Occipital lobe (tissue), 2 donors: ENCODE measurements around the gene SYNRG. TPM values are rescaled to one million over a fixed set of nuclear protein-coding genes. Genes with fewer than 3 reads are reported as not detected.
A peak's percentile ranks its signal among the peaks of the same experiment; 100 is the strongest.
"Not testable (repeated sequence)": the region's sequence is repeated elsewhere in the genome, so short reads cannot be mapped to it uniquely, and the experiment has no call there.

Experiments
- DNase-seq: peaks from one replicate; lab custom pipeline; 2025; lab: John Stamatoyannopoulos, UW
- total RNA-seq: library from RNA; depleted of rRNA; stranded (reverse); fragments of >200 nt; gene quantifications from one replicate; pipeline ENCODE4 v1.2.3, GENCODE V29; 2014

The SYNRG gene, protein sequence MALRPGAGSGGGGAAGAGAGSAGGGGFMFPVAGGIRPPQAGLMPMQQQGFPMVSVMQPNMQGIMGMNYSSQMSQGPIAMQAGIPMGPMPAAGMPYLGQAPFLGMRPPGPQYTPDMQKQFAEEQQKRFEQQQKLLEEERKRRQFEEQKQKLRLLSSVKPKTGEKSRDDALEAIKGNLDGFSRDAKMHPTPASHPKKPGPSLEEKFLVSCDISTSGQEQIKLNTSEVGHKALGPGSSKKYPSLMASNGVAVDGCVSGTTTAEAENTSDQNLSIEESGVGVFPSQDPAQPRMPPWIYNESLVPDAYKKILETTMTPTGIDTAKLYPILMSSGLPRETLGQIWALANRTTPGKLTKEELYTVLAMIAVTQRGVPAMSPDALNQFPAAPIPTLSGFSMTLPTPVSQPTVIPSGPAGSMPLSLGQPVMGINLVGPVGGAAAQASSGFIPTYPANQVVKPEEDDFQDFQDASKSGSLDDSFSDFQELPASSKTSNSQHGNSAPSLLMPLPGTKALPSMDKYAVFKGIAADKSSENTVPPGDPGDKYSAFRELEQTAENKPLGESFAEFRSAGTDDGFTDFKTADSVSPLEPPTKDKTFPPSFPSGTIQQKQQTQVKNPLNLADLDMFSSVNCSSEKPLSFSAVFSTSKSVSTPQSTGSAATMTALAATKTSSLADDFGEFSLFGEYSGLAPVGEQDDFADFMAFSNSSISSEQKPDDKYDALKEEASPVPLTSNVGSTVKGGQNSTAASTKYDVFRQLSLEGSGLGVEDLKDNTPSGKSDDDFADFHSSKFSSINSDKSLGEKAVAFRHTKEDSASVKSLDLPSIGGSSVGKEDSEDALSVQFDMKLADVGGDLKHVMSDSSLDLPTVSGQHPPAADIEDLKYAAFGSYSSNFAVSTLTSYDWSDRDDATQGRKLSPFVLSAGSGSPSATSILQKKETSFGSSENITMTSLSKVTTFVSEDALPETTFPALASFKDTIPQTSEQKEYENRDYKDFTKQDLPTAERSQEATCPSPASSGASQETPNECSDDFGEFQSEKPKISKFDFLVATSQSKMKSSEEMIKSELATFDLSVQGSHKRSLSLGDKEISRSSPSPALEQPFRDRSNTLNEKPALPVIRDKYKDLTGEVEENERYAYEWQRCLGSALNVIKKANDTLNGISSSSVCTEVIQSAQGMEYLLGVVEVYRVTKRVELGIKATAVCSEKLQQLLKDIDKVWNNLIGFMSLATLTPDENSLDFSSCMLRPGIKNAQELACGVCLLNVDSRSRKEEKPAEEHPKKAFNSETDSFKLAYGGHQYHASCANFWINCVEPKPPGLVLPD (N-terminal part only)
- total RNA-seq = 24.5 TPM

GRCh38 chr17:37609170-37610040 lies at the start of gene SYNRG:
TSS of gene SYNRG (minus strand) at chr17:37609418. CDS start at chr17:37609355, 63 bp downstream.
- DNase-seq = peak; percentile 93

DNA sequence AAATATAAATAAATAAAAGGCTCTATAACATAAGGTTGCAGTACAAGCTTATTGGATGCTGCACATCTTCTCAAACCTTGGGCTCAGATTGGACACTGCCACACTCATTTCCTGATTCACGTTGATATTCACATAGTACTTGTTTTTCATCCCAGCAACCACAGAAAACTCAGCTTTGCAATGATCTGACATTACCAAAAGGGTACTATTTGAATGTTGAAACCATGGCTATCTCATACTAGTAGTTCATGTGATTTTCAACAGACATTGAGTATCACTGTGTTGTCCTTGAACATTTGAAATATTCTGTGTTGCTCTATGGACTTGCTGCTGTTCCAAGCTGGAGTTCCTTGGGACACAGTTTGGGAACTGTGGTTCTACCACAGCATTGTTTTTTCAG lies 48.0 kb upstream of the SYNRG start:
- no peak for DNase-seq

DNA sequence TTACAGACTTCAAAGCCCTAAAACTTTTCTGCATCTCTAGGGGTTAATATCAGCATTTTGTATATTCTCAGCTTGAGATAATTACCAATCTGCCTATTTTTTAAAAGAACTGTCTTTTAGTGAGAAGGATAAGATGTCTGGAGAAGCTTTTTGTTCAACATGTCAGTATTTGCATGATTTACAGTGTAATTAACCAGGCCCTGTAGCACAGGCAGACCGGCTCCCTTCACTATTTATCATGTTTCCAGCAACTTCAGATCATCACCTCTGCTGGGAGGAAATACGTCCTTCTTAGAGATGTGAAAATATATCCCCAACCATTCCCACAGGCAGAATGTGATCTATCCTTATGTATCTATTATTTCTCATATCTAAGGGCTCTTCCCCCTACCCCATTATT lies 42.6 kb upstream of the SYNRG start:
- DNase-seq = no peak

GRCh38 chr17:37650419-37651003 lies 41.3 kb upstream of the SYNRG start:
- DNase-seq = no peak

- DNase-seq = no peak
Observed at GRCh38 chr17:37648555-37648954, 39.3 kb upstream of the SYNRG start.

GRCh38 chr17:37647856-37648255 lies 38.6 kb upstream of the SYNRG start:
- DNase-seq = no peak

GRCh38 chr17:37643869-37644268 lies 34.7 kb upstream of the SYNRG start:
- DNase-seq = no peak

- DNase-seq = peak; percentile 82
Observed at GRCh38 chr17:37643118-37643766, 34.0 kb upstream of the SYNRG start, which contains the start of gene DDX52. TSS of gene DDX52 (minus strand) at chr17:37643446. CDS start at chr17:37643420, 26 bp downstream.

GRCh38 chr17:37642681-37643080 lies 33.5 kb upstream of the SYNRG start:
- no peak for DNase-seq

- DNase-seq = no peak
Observed at GRCh38 chr17:37640015-37640414, 30.8 kb upstream of the SYNRG start.

- no peak for DNase-seq
Observed at GRCh38 chr17:37637956-37638355, 28.7 kb upstream of the SYNRG start.

- DNase-seq = not testable (repeated sequence)
Observed at GRCh38 chr17:37616430-37616829, 7.2 kb upstream of the SYNRG start.

- no peak for DNase-seq
Observed at GRCh38 chr17:37614823-37615222, 5.6 kb upstream of the SYNRG start.

DNA sequence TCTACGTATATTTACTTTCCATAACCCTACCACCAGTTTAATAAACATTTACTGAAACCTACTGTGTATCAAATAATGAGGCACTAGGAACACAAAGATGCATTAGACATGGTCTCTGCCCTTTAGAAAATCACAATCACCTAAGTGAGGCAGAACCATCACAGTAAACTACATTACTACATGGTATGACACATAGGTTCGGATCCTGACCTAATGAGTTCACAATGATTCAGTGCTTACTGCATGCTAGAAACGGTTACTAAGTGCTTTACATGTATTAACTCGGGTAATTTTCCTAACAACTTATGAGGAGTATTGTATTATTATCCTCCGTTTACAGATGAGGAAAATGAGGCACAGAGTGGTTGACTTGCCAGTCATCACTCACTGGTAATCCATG lies 5.2 kb upstream of the SYNRG start:
- DNase-seq = no peak

- DNase-seq = no peak
Observed at GRCh38 chr17:37610971-37611370, 1.8 kb upstream of the SYNRG start.

DNA sequence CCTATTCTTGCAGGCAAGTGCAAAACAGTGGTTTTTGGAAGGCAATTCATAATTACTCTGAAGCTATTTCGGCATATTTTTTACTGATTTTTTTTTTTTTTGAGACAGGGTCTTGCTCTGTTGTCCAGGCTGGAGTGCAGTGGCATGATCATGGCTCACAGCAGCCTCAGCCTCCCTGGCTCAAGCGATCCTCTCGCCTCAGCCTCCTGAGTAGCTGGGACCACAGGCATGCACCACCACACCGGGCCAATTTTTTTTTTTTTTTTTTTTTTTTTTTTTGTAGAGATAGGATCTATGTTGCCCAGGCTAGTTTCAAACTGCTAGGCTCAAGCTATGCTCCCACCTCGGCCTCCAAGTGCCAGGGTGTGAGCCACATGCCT lies 813 bp upstream of the SYNRG start:
- DNase-seq = not testable (repeated sequence)

DNA sequence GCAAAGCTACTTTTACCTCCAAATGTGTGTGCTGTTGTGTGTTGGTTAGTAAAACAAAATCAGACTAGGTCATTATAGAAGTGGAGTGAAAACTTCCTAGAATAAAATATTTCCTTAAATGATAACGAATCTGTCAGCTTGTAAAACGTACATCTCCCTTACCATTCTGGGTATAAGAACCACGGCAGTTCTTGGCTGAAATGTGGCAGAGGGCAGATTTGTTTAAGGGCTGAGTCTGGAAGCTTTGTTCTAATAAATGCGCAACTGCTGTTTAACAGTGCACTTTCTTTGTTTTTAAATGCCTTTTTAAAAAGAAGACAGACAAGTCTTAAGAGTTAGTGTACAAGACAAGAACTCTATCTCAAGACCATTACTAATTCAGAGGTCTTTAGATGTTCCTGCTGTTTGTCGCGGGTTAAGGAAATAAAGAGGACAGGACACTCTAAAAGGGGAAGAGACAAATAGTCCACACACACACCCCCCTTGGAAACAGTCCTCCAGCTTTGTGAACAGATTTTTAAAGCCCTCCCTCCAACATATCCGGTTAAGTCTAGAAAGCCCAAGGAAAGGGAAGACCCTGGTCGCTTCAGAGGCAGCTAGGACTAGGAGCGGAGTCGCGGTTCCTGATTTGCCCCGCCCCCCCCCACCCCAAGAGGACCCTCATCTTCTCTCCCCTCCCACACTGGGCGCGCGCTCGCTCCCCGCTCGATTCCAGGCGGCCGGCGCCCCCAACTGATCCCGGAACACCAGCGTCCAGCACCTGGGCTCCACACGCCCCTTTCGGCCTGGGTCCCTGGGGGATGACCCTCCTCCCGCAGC lies 658 bp downstream of the SYNRG start:
- peak; percentile 30 for DNase-seq

DNA sequence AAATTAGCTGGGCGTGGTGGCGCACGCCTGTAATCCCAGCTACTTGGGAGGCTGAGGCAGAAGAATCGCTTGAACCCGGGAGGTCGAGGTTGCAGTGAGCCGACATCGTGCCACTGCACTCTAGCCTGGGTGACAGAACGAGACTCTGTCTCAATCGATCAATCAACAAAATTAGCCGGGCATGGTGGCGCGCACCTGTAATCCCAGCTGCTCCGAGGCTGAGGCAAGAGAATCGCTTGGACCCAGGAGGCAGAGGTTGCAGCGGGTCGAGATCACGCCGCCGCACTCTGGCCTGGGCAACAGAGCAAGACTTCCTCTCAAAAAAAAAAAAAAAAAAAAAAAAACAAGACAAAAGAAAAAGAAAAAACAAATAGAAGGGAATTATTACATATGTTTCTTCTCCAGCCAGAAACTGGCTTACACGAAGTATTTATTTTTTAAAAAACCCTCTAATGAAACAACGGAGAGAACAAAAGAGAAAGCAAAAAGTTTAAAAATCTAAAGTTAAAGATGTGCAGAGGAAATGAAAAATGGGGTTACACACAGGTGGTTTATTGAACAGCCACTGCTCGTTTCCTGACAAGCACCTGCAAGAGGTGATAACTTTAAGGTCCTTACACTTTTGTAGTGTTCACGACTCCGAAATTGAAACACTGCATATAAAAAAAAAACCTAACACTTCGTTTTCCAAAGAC lies 1.4 kb downstream of the SYNRG start:
- no peak for DNase-seq
